Stomach (tissue), 4 donors: ENCODE data around the gene SNX9.

Experiments used
- CTCF ChIP-seq, 7 experiments: fragments of 450-650 bp in 4 of 7; fragments of 200-600 bp in 3 of 7; sonication (generic) in 3 of 7; IDR thresholded peaks; one replicate each; pipeline ENCODE4 v1.5.1; 2016 to 2019; ENCODE audit warnings: antibody characterized with exemption in 7 of 7, control low read depth in 2 of 7, mild to moderate bottlenecking in 1 of 7
- EP300 ChIP-seq: sonication (generic); formaldehyde crosslinking; IDR thresholded peaks from one replicate; pipeline ENCODE4 v1.6.1; 2017; ENCODE audit warnings: antibody characterized with exemption
- POLR2A ChIP-seq, 4 donors: fragments of 450-650 bp; IDR thresholded peaks; one replicate each; pipeline ENCODE4 v1.6.1; 2016; ENCODE audit warnings: antibody characterized with exemption in 4 of 4, control low read depth in 2 of 4, mild to moderate bottlenecking in 1 of 4, moderate library complexity in 1 of 4
- POLR2AphosphoS5 ChIP-seq, 3 donors: sonication (generic); formaldehyde crosslinking; IDR thresholded peaks; one replicate each; pipeline ENCODE4 v1.6.1; 2016; ENCODE audit warnings: antibody characterized with exemption in 3 of 3

DNA sequence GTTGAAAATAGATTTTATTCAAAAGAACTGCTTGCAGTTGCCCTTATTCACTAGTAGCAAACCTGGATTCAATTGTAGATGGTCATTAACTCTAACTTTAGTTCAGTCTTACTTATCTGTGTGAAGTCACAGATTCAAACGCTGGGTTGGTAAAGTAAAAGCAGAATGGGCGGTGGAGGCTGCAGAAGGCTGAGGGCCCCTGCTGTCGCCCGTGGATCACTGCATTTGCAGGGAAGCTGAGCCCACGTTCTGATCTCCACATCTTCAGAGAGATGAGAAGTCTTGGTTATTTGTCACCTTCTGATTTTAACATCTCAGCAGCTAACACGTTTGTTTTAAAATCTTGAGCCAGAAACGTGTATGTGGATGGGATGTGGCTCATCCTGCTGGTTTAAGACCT lies 75.1 kb downstream of the SNX9 start:
- TF ChIP-seq POLR2AphosphoS5 (IDR thresholded peaks at IDR 0.05), result no peak
- no peak for TF ChIP-seq CTCF (IDR thresholded peaks at IDR 0.05)
- no peak for TF ChIP-seq POLR2A (IDR thresholded peaks at IDR 0.05)
- no peak for TF ChIP-seq EP300
